Muscle layer of duodenum (tissue), 2 donors: ENCODE measurements around the gene MEF2D.
A peak's percentile ranks its signal among the peaks of the same experiment; 100 is the strongest.

ENCODE experiments used
- H3K27ac ChIP-seq: one replicate; pipeline ENCODE4 v1.7.0; 2013; ENCODE audit warnings: mild to moderate bottlenecking, low read length
- H3K27me3 ChIP-seq: one replicate; pipeline ENCODE4 v1.7.0; 2013; ENCODE audit warnings: low read depth, mild to moderate bottlenecking, control low read depth, low read length
- H3K36me3 ChIP-seq, 2 donors: one replicate each; pipeline ENCODE4 v1.7.0; 2013; ENCODE audit warnings: low read length in 2 of 2, control low read depth in 1 of 2, mild to moderate bottlenecking in 1 of 2; ENCODE audit not compliant: insufficient read depth in 2 of 2, control insufficient read depth in 1 of 2
- H3K4me1 ChIP-seq, 2 donors: one replicate each; pipeline ENCODE4 v1.7.0; 2013; ENCODE audit warnings: low read length in 2 of 2, mild to moderate bottlenecking in 2 of 2, control low read depth in 1 of 2, moderate library complexity in 1 of 2; ENCODE audit not compliant: insufficient read depth in 2 of 2, control insufficient read depth in 1 of 2
- H3K4me3 ChIP-seq, 2 donors: one replicate each; pipeline ENCODE4 v1.7.0; 2013; ENCODE audit warnings: low read length in 2 of 2, low read depth in 1 of 2, mild to moderate bottlenecking in 1 of 2
- H3K9me3 ChIP-seq, 2 donors: one replicate each; pipeline ENCODE4 v1.7.0; 2013; ENCODE audit warnings: low read length in 2 of 2, control low read depth in 1 of 2, mild to moderate bottlenecking in 1 of 2; ENCODE audit not compliant: control insufficient read depth in 1 of 2
- donor health status: healthy.

MEF2D gene

DNA sequence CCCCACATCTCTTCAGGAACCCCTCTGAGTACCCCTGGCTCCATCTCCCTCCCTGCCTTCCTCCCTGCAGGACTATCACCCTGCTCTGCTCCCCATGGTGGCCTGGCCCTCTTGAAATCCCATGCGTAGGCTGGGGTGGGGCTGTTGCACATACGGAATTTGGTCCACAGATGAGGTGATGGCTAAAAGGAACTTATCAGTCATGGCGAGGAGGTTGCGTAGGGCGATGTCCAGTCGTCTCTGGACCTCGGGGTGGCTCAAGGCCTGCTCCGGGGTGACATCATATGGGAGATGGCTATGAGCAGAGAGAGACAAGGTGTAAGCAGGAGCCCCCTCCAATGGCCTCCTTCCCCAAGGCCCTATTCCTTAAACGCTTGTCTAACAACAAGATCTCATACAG is 36.5 kb upstream of the MEF2D start:
- Histone ChIP-seq H3K9me3 (no peaks in the 10 kb centered on the region), H3K27ac (no peak overlapping the region), H3K36me3 (no peaks in the 10 kb centered on the region), H3K4me1 (no peaks in the 10 kb centered on the region), H3K4me3 (no peak overlapping the region), H3K27me3 (no peaks in the 10 kb centered on the region)

DNA sequence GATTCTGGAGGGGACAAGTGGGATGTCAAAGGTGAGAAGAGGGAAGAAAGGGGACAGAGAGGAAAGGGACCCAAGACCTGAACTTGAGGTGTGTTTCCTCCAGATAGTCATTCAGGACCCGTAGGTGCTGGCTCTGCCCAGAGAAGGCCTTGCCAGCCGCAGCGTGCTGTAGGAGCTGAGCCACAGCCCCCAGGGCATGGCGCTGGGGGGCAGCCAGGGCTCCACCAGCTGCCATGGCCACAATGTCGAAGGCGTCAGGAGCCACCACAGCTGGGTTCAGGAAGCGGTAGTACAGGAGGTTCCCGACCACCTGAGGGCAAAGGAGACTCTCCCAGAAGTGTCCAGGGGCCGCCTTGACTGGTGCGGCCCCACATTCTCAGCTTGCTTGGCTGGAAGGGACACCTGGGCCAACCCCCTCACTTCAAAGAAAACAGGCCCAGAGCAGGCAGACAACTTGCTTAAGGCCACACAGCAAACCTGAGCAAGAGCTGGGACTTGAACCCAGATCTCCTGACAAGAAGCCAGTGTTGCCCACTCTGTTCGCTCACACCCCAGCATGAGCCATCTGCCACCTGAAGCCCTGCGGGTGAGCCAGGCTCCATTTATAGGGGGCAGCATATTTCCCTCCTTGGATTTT is 34.0 kb upstream of the MEF2D start:
- Histone ChIP-seq H3K4me1 (no peaks in the 10 kb centered on the region), H3K9me3 (no peaks in the 10 kb centered on the region), H3K27me3 (no peaks in the 10 kb centered on the region), H3K4me3 (no peak overlapping the region), H3K36me3 (no peaks in the 10 kb centered on the region), H3K27ac (no peak overlapping the region)

- H3K36me3 ChIP-seq = no peaks in the 10 kb centered on the region
- no peaks in the 10 kb centered on the region for H3K4me1 ChIP-seq
- no peak overlapping the region for H3K27ac ChIP-seq
- no peak overlapping the region for H3K4me3 ChIP-seq
- no peaks in the 10 kb centered on the region for H3K27me3 ChIP-seq
- H3K9me3 ChIP-seq = no peaks in the 10 kb centered on the region
Measured at GRCh38 chr1:156533568-156534220, 33.1 kb upstream of the MEF2D start.

GRCh38 chr1:156532374-156532773 is 31.8 kb upstream of the MEF2D start:
- Histone ChIP-seq H3K27me3 (no peaks in the 10 kb centered on the region), H3K27ac (no peak overlapping the region), H3K4me3 (no peak overlapping the region), H3K36me3 (no peaks in the 10 kb centered on the region), H3K9me3 (no peaks in the 10 kb centered on the region), H3K4me1 (no peaks in the 10 kb centered on the region)

DNA sequence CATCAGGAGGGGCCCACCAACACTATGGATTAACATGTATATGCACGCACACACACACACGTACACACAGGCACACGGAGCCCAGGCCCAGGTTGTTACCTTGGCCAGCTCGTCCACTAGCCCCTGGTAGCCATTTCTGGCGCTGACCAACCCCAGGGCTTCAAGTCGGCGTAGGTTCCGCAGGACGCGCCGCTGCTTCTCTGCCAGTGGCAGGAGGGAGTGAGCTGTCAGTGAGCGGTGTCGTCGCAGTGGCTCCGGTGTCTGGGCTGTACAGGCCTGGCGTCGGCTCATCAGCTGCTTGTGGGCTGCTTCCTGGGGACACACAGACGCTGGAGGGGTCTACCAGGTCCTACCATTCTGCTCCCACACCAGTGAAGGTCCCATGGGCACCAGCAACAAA is 29.4 kb upstream of the MEF2D start:
- Histone ChIP-seq H3K27me3 (no peaks in the 10 kb centered on the region), H3K36me3 (no peaks in the 10 kb centered on the region), H3K9me3 (no peaks in the 10 kb centered on the region), H3K4me1 (peaks cover 0 to 7% of the 10 kb centered on the region in 2 donors), H3K27ac (no peak overlapping the region), H3K4me3 (no peak overlapping the region)

DNA sequence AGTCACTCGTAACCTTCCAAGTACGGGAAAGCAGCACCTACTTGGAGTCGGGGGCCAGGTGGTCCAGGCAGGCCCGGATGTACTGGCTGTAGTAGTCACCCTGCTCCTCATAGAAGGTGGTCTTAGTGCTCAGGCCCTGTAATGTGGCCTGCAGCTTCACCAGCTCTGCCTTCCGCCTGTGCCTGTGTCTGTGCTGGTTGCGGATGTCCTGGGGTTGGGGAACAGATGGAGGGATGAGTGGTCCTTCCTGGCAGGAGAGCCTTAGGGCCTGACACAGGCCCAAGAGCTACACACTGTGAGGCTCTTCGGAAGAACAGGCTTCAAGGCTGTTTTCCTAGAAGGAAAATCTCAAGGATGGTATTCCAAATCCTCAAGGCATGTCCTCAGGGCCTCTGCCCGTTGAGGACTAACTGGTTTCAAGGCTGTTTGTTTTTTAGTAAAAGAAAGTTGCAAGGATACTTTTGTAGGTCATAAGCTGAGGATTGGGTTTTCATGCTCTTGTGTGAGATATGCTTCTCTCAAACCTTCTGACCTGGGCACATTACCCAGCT is 28.4 kb upstream of the MEF2D start:
- no peaks in the 10 kb centered on the region for H3K27me3 ChIP-seq
- H3K4me1 ChIP-seq = peaks cover 0 to 10% of the 10 kb centered on the region in 2 donors
- no peak overlapping the region for H3K27ac ChIP-seq
- H3K4me3 ChIP-seq = no peak overlapping the region
- H3K36me3 ChIP-seq = no peaks in the 10 kb centered on the region
- no peaks in the 10 kb centered on the region for H3K9me3 ChIP-seq

- Histone ChIP-seq H3K27me3 (no peaks in the 10 kb centered on the region), H3K4me3 (no peak overlapping the region), H3K27ac (no peak overlapping the region), H3K4me1 (peaks cover 0 to 10% of the 10 kb centered on the region in 2 donors), H3K36me3 (no peaks in the 10 kb centered on the region), H3K9me3 (no peaks in the 10 kb centered on the region)
Measured at GRCh38 chr1:156528231-156528630, 27.7 kb upstream of the MEF2D start.

DNA sequence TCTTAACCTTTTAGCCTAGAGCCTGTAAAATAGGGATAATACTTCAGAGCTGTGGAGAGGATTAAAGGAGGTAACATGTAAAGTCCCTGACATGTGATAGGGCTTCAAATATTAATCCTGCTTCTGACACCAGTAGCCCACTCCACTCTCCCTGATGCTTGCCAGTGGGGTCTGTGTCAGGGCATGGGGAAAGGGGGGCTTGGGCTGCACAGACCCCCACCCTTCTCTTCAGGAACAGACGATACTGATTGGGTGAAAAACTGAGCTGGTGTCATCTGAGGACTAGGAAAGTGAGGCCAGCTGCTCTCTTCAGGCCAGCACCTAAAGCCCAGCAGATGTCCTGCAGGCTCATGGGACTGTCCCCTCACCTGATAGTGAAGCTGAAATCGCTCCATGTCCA is 27.0 kb upstream of the MEF2D start:
- Histone ChIP-seq H3K4me3 (no peak overlapping the region), H3K36me3 (no peaks in the 10 kb centered on the region), H3K9me3 (no peaks in the 10 kb centered on the region), H3K27ac (no peak overlapping the region), H3K4me1 (peaks cover 0 to 10% of the 10 kb centered on the region in 2 donors), H3K27me3 (no peaks in the 10 kb centered on the region)

GRCh38 chr1:156525856-156526489 is 25.4 kb upstream of the MEF2D start:
- no peak overlapping the region for H3K27ac ChIP-seq
- no peak overlapping the region for H3K4me3 ChIP-seq
- no peaks in the 10 kb centered on the region for H3K27me3 ChIP-seq
- H3K4me1 ChIP-seq = peaks cover 0 to 10% of the 10 kb centered on the region in 2 donors
- H3K36me3 ChIP-seq = no peaks in the 10 kb centered on the region
- no peaks in the 10 kb centered on the region for H3K9me3 ChIP-seq

DNA sequence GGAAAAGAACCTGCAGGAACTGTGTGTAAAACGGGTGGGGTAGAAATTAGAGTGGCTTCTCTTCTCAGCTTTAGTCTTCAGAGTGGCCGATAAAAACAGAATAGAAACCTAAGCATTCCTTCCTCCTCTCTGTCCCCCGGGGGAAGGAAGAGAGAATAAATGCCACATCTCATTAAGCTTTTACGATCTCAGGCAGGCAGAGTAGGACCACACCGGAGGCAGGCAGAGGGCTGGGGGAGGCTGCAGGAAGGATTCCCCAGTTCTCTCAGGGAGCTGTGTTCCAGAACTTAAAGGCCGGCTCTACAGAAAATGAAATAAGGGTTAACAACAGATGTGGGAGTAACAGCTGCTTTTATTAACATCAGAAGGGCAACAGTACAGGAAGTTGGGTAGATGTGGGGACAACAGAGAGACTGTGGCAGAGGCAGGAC is 24.5 kb upstream of the MEF2D start:
- no peaks in the 10 kb centered on the region for H3K9me3 ChIP-seq
- H3K4me1 ChIP-seq = peaks cover 0 to 10% of the 10 kb centered on the region in 2 donors
- H3K36me3 ChIP-seq = no peaks in the 10 kb centered on the region
- peak overlapping the region; percentile 6 for H3K27ac ChIP-seq
- H3K4me3 ChIP-seq = no peak overlapping the region
- H3K27me3 ChIP-seq = no peaks in the 10 kb centered on the region

DNA sequence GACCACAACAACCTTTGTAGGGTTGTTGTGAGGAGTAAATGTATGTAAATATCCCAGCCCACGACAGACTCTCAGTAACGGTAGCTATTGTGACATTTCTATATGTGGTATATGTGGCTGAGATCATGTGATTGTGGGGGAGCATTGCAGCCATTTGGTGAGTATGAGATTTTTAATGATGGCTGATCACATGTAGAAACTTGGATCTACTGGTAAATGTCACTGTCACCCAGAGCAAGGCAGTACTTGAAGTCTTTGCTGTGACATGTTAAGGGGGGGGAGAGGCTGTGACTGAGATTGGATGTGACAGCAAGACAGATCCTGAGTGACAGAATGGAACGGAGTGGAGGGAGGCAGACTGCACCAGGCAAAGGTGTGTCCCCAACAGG is 23.9 kb upstream of the MEF2D start:
- Histone ChIP-seq H3K36me3 (no peaks in the 10 kb centered on the region), H3K9me3 (no peaks in the 10 kb centered on the region), H3K27me3 (no peaks in the 10 kb centered on the region), H3K4me3 (no peak overlapping the region), H3K27ac (no peak overlapping the region), H3K4me1 (peaks cover 0 to 10% of the 10 kb centered on the region in 2 donors)
